ENCODE data around the gene CTNNBL1. TPM values are rescaled to one million over a fixed set of nuclear protein-coding genes. Genes with fewer than 3 reads are reported as not detected.

CTNNBL1 gene
- total and polyA plus RNA-seq, 2 donors (not counting 3 experiments of a cell fraction or from before 2014, with no cell fraction given): 20.8 to 60.2 TPM

GRCh38 chr20:37850036-37850592 is 156.3 kb downstream of the CTNNBL1 start:
- no peak for DNase-seq (ENCODE audit: low read depth, low spot score)
- Histone ChIP-seq H3K4me3 (replicated peaks in 1 of 3; ENCODE audit: insufficient read depth in 1 of 3, low read depth in 1 of 3, low read length in 3 of 3) (no peak overlapping the region), H3K9me1 (replicated peaks; ENCODE audit: control insufficient read depth, extremely low read depth, insufficient read depth, low read length) (no peaks in the 10 kb centered on the region), H2AFZ (ENCODE audit: low read depth, low read length) (no peak overlapping the region), H3K4me1 (ENCODE audit: control insufficient read depth, extremely low read depth, insufficient read depth, low read length) (no peaks in the 10 kb centered on the region), H3K27ac (ENCODE audit: insufficient read depth, low read depth, low read length) (no peak overlapping the region), H3K4me2 (ENCODE audit: insufficient read depth, low read length) (no peak overlapping the region), H4K20me1 (replicated peaks; ENCODE audit: control insufficient read depth, extremely low read depth, insufficient read depth, low read length) (no peaks in the 10 kb centered on the region), H3K9ac (replicated peaks; ENCODE audit: extremely low read depth, insufficient read depth, low read length) (no peak overlapping the region), H3K9me3 (replicated peaks; ENCODE audit: control insufficient read depth, insufficient read depth, low read length) (no peaks in the 10 kb centered on the region), H3K79me2 (ENCODE audit: control insufficient read depth, insufficient read depth, low read length) (no peaks in the 10 kb centered on the region), H3K36me3 (ENCODE audit: control insufficient read depth in 2 of 2, extremely low read depth in 1 of 2, insufficient read depth in 2 of 2, low read length in 2 of 2) (no peaks in the 10 kb centered on the region), H3K27me3 (ENCODE audit: control insufficient read depth in 2 of 2, insufficient read depth in 2 of 2, low read length in 2 of 2) (no peaks in the 10 kb centered on the region)
- dilution Hi-C loops (cut with MboI; ENCODE audit: extremely low pct_ligation_motif_present, low sequenced_read_pairs): no loop called here
- BruUV-seq (replicated peaks): no TSS peak
- TF ChIP-seq EZH2 (IDR thresholded peaks at IDR 0.05; ENCODE audit: borderline replicate concordance, low read depth, low read length, severe bottlenecking): no peak
- no peak for TF ChIP-seq JUN (IDR thresholded peaks at IDR 0.05; ENCODE audit: borderline replicate concordance, insufficient read depth, insufficient read length, low read depth)
- no peak for TF ChIP-seq MAX (IDR thresholded peaks at IDR 0.05; ENCODE audit: insufficient read depth, insufficient read length)
- no peak for TF ChIP-seq POLR2AphosphoS5 (IDR thresholded peaks at IDR 0.05; ENCODE audit: insufficient read depth, low read depth, low read length)
- no peak for TF ChIP-seq CTCF (IDR thresholded peaks at IDR 0.05; ENCODE audit: extremely low read depth in 1 of 2, insufficient read depth in 1 of 2, low read depth in 1 of 2, low read length in 2 of 2)
- TF ChIP-seq POLR2A (IDR thresholded peaks at IDR 0.05; ENCODE audit: low read depth, low read length): no peak
- no peak for TF ChIP-seq GATA2 (IDR thresholded peaks at IDR 0.05; ENCODE audit: insufficient read depth, insufficient read length, low read depth, low read length)
- no peak for TF ChIP-seq FOS (IDR thresholded peaks at IDR 0.05; ENCODE audit: borderline replicate concordance, insufficient read depth, low read length)
- TF ChIP-seq MYC (IDR thresholded peaks at IDR 0.05; ENCODE audit: low read depth, low read length): no peak
- CTCF ChIA-PET: interaction anchor here (2.0 kb wide), 1 partner anchor 14 kb away, joined by 6 read pairs; no protein-coding TSS in a partner anchor
- POLR2A ChIA-PET: no interaction called here
- intact Hi-C loops (cut with micrococcal nuclease): no loop called here
- FAIRE-seq: no peak
